ENCODE results near the gene EXOSC5. TPM values are rescaled to one million over a fixed set of nuclear protein-coding genes. Genes with fewer than 3 reads are reported as not detected.

The EXOSC5 gene
- total and polyA plus RNA-seq, 2 of the 4 experiments (the other 2 are of a cell fraction) = 19.0 to 25.2 TPM

DNA sequence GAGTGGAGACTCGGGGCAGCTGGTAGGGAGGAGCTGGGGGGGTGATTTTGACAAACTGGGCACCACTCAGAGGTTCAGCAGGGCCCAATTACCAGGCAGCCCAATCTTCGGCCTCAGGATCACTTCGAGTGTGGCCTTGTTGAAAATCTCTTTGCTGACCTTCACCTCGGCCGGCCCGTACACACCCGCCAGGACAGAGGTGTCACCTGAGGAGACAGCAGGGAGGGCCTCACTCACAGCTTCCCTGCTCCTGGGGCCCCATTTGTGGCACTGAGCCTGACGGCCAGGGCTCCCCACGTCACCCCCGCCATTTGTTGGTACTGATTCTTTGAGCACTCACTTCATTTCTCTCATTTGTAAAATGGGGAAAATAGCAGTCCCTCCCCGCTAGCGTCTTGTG lies 4.4 kb downstream of the EXOSC5 start:
- H4K20me1 ChIP-seq (ENCODE audit: insufficient read depth, low read length) = no peaks in the 10 kb centered on the region
- H2BK120ac ChIP-seq (ENCODE audit: low read depth, low read length) = no peak overlapping the region
- peaks cover 3 to 8% of the 10 kb centered on the region in 2 experiments; a peak in 3 of 4 replicates for H3K79me1 ChIP-seq (ENCODE audit: low read depth in 1 of 2, low read length in 2 of 2)
- CTCF ChIA-PET = no interaction called here
- no peak overlapping the region for H2AK5ac ChIP-seq (ENCODE audit: low read depth, low read length)
- no peaks in the 10 kb centered on the region for H3K9me3 ChIP-seq (ENCODE audit: control insufficient read depth, insufficient read depth, low read length)
- no peak overlapping the region for H4K91ac ChIP-seq (ENCODE audit: insufficient read depth, low read depth, low read length)
- TF ChIP-seq BHLHE40 (IDR thresholded peaks at IDR 0.05; ENCODE audit: low read depth, low read length) (no peak), RCOR1 (IDR thresholded peaks at IDR 0.05; ENCODE audit: insufficient replicate concordance, low read length) (no peak), SMC3 (IDR thresholded peaks at IDR 0.05; ENCODE audit: low read depth, low read length) (no peak), MAFK (IDR thresholded peaks at IDR 0.05; ENCODE audit: low read depth, low read length) (no peak), MAZ (IDR thresholded peaks at IDR 0.05; ENCODE audit: borderline replicate concordance, low read depth, low read length) (no peak), FOS (IDR thresholded peaks at IDR 0.05; ENCODE audit: low read depth, low read length) (no peak), RAD21 (IDR thresholded peaks at IDR 0.05; ENCODE audit: low read length) (no peak), CEBPB (IDR thresholded peaks at IDR 0.05; ENCODE audit: low read depth, low read length) (no peak), POLR2A (IDR thresholded peaks at IDR 0.05; ENCODE audit: low read depth, low read length) (no peak), NFE2L2 (IDR thresholded peaks at IDR 0.05; ENCODE audit: low read depth, low read length) (no peak), CHD1 (IDR thresholded peaks at IDR 0.05; ENCODE audit: low read depth, low read length) (no peak), MXI1 (IDR thresholded peaks at IDR 0.05; ENCODE audit: borderline replicate concordance, low read depth, low read length) (no peak), RFX5 (IDR thresholded peaks at IDR 0.05; ENCODE audit: low read depth, low read length) (no peak)
- TF ChIP-seq, protein P1, sequence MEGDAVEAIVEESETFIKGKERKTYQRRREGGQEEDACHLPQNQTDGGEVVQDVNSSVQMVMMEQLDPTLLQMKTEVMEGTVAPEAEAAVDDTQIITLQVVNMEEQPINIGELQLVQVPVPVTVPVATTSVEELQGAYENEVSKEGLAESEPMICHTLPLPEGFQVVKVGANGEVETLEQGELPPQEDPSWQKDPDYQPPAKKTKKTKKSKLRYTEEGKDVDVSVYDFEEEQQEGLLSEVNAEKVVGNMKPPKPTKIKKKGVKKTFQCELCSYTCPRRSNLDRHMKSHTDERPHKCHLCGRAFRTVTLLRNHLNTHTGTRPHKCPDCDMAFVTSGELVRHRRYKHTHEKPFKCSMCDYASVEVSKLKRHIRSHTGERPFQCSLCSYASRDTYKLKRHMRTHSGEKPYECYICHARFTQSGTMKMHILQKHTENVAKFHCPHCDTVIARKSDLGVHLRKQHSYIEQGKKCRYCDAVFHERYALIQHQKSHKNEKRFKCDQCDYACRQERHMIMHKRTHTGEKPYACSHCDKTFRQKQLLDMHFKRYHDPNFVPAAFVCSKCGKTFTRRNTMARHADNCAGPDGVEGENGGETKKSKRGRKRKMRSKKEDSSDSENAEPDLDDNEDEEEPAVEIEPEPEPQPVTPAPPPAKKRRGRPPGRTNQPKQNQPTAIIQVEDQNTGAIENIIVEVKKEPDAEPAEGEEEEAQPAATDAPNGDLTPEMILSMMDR (conservative IDR thresholded peaks at IDR 0.05; ENCODE audit: low read depth, low read length) = no peak
- TF ChIP-seq, protein P2, sequence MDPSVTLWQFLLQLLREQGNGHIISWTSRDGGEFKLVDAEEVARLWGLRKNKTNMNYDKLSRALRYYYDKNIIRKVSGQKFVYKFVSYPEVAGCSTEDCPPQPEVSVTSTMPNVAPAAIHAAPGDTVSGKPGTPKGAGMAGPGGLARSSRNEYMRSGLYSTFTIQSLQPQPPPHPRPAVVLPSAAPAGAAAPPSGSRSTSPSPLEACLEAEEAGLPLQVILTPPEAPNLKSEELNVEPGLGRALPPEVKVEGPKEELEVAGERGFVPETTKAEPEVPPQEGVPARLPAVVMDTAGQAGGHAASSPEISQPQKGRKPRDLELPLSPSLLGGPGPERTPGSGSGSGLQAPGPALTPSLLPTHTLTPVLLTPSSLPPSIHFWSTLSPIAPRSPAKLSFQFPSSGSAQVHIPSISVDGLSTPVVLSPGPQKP (IDR thresholded peaks at IDR 0.05; ENCODE audit: borderline replicate concordance, low read depth, low read length) = no peak
- TF ChIP-seq, protein P3, sequence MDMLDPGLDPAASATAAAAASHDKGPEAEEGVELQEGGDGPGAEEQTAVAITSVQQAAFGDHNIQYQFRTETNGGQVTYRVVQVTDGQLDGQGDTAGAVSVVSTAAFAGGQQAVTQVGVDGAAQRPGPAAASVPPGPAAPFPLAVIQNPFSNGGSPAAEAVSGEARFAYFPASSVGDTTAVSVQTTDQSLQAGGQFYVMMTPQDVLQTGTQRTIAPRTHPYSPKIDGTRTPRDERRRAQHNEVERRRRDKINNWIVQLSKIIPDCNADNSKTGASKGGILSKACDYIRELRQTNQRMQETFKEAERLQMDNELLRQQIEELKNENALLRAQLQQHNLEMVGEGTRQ (IDR thresholded peaks at IDR 0.05; ENCODE audit: low read depth, low read length) = no peak
- no peak overlapping the region for H4K5ac ChIP-seq (ENCODE audit: low read depth, low read length)
- no peaks in the 10 kb centered on the region for H3K27me3 ChIP-seq (ENCODE audit: control insufficient read depth, insufficient read depth, low read length)
- no peak overlapping the region for H3K56ac ChIP-seq (ENCODE audit: extremely low read depth, insufficient read depth, low read length)
- in situ Hi-C loops (cut with MboI; ENCODE audit: low sequenced_read_pairs) = no loop called here
- POLR2A ChIA-PET (ENCODE audit: unreplicated experiment) = no interaction called here
- H2AFZ ChIP-seq (replicated peaks; ENCODE audit: low read length, poor library complexity) = no peak overlapping the region
- 90% methylated on average over 7 of the region's 12 CpGs; no CpG with 5 or more reads in 1 of the 2 experiments for WGBS, 2 experiments (ENCODE audit: extremely low coverage in 2 of 2, insufficient read length in 1 of 2)
- H3K4me3 ChIP-seq (ENCODE audit: insufficient read depth, low read depth, low read length) = no peak overlapping the region
- H3K4me2 ChIP-seq (ENCODE audit: low read depth, low read length) = no peak overlapping the region
- dilution Hi-C loops (cut with HindIII; ENCODE audit: low sequenced_read_pairs, unreplicated experiment) = no loop called here
- H3K4me1 ChIP-seq (ENCODE audit: control insufficient read depth, insufficient read depth, low read length) = no peaks in the 10 kb centered on the region
- H2BK5ac ChIP-seq (ENCODE audit: low read depth, low read length, poor library complexity, severe bottlenecking) = no peak overlapping the region
- H3K14ac ChIP-seq (replicated peaks; ENCODE audit: low read depth, low read length) = no peak overlapping the region
- H3K18ac ChIP-seq (ENCODE audit: low read depth, low read length) = no peak overlapping the region
- no peak overlapping the region for H3K23ac ChIP-seq (ENCODE audit: low read depth, low read length)
- ATAC-seq (ENCODE audit: low read depth) (no peak), DNase-seq (no peak)
- peaks cover 21% of the 10 kb centered on the region for H3K36me3 ChIP-seq (ENCODE audit: control insufficient read depth, insufficient read depth, low read length)
- intact Hi-C loops (cut with micrococcal nuclease) = no loop called here
- H4K8ac ChIP-seq (ENCODE audit: low read depth in 2 of 2, low read length in 2 of 2) = no peak overlapping the region
- no peak overlapping the region for H3K9ac ChIP-seq (ENCODE audit: low read depth, low read length)
- H2BK15ac ChIP-seq (ENCODE audit: low read depth, low read length) = no peak overlapping the region
- H3K4ac ChIP-seq (ENCODE audit: low read depth, low read length) = no peak overlapping the region
- BruUV-seq (replicated peaks) = no TSS peak
- H3K27ac ChIP-seq (ENCODE audit: insufficient read depth, low read length) = no peak overlapping the region
- no peaks in the 10 kb centered on the region for H3K9me1 ChIP-seq (ENCODE audit: insufficient read depth, low read length)
- no peak overlapping the region for H2AK9ac ChIP-seq (replicated peaks; ENCODE audit: low read depth, low read length, poor library complexity)
- no peak overlapping the region for H2BK20ac ChIP-seq (ENCODE audit: low read depth, low read length)
